Fibroblast of lung (primary cell): ENCODE results near the gene ATP5PD. TPM values are rescaled to one million over a fixed set of nuclear protein-coding genes. Genes with fewer than 3 reads are reported as not detected.
"Not testable (repeated sequence)": the region's sequence is repeated elsewhere in the genome, so short reads cannot be mapped to it uniquely, and the experiment has no call there.

Source experiments
- DNase-seq, 2 donors: peaks; one replicate each; pipeline versions ENCODE4 v3.0.0 to v3.0.0-alpha.2; 2010; ENCODE audit warnings: low read depth in 2 of 2
- H2AFZ ChIP-seq: 2 replicates; pipeline ENCODE4 v1.5.1; 2012; ENCODE audit warnings: low read length, control low read depth, inconsistent platforms
- H3K27ac ChIP-seq: 2 replicates; pipeline ENCODE4 v1.5.1; 2011; ENCODE audit warnings: low read length, control low read depth; ENCODE audit not compliant: insufficient read depth
- H3K27me3 ChIP-seq: 2 replicates; pipeline ENCODE4 v1.5.1; 2011; ENCODE audit warnings: mild to moderate bottlenecking, low read length; ENCODE audit not compliant: control insufficient read depth, insufficient read depth
- H3K36me3 ChIP-seq: 2 replicates; pipeline ENCODE4 v1.5.1; 2011; ENCODE audit warnings: low read length; ENCODE audit not compliant: control insufficient read depth, insufficient read depth
- H3K4me1 ChIP-seq: 2 replicates; pipeline ENCODE4 v1.5.1; 2011; ENCODE audit warnings: low read length; ENCODE audit not compliant: control insufficient read depth, insufficient read depth; ENCODE audit errors: extremely low read depth
- H3K4me2 ChIP-seq: 2 replicates; pipeline ENCODE4 v1.5.1; 2011; ENCODE audit warnings: low read length, control low read depth; ENCODE audit not compliant: insufficient read depth; ENCODE audit errors: extremely low read depth
- H3K4me3 ChIP-seq, 4 experiments: fragments of 200-600 bp in 1 of 4; sonication (generic) in 1 of 4; replicated peaks in 1 of 4; 2 replicates each; pipeline ENCODE4 v1.5.1; 2011 to 2016; ENCODE audit warnings: low read length in 4 of 4, low read depth in 3 of 4, mild to moderate bottlenecking in 3 of 4, control low read depth in 2 of 4, inconsistent platforms in 1 of 4, mixed read lengths in 1 of 4; ENCODE audit not compliant: insufficient read depth in 1 of 4; ENCODE audit errors: control extremely low read depth in 1 of 4
- H3K79me2 ChIP-seq: 2 replicates; pipeline ENCODE4 v1.5.1; 2012; ENCODE audit warnings: mild to moderate bottlenecking, low read length, inconsistent platforms; ENCODE audit not compliant: control insufficient read depth, insufficient read depth
- H3K9ac ChIP-seq: 2 replicates; pipeline ENCODE4 v1.5.1; 2011; ENCODE audit warnings: mild to moderate bottlenecking, low read length, control low read depth; ENCODE audit not compliant: insufficient read depth
- H3K9me3 ChIP-seq: 2 replicates; pipeline ENCODE4 v1.5.1; 2012; ENCODE audit warnings: low read depth, low read length; ENCODE audit not compliant: control insufficient read depth, insufficient read depth
- H4K20me1 ChIP-seq: 2 replicates; pipeline ENCODE4 v1.5.1; 2011; ENCODE audit warnings: low read length; ENCODE audit not compliant: control insufficient read depth, insufficient read depth; ENCODE audit errors: extremely low read depth
- CTCF ChIP-seq, 2 donors: IDR thresholded peaks in 1 of 2; conservative IDR thresholded peaks in 1 of 2; 1 replicate in 1 of 2; 2 replicates in 1 of 2; pipeline ENCODE4 v1.5.1; 2011 to 2012; ENCODE audit warnings: low read length in 2 of 2, control low read depth in 1 of 2, inconsistent platforms in 1 of 2, low read depth in 1 of 2, mild to moderate bottlenecking in 1 of 2
- EZH2 ChIP-seq: IDR thresholded peaks from 2 replicates; pipeline ENCODE4 v1.5.1; 2012; ENCODE audit warnings: low read length, control low read depth, mild to moderate bottlenecking; ENCODE audit errors: missing control alignments
- polyA plus RNA-seq, 2 donors: library from polyadenylated mRNA; depleted of rRNA in 1 of 2; stranded (reverse) in 1 of 2; unstranded in 1 of 2; fragments of >200 nt; gene quantifications; 2 replicates each; pipeline ENCODE4 v1.2.1, GENCODE V29; 2011 to 2012; ENCODE audit warnings: missing spikeins in 1 of 2
- total RNA-seq: library from RNA; depleted of rRNA; stranded (reverse); fragments of >200 nt; gene quantifications from 2 replicates; pipeline ENCODE4 v1.2.1, GENCODE V29; 2014

ATP5PD gene
- total and polyA plus RNA-seq, 2 donors (not counting 1 experiment from before 2014, with no cell fraction given) = 317 to 442 TPM

GRCh38 chr17:75048249-75048878, 1.6 kb upstream of the ATP5PD start:
- Histone ChIP-seq H3K4me3 (peak overlapping the region; percentile 67 to 97 (median 89)), H3K36me3 (peaks cover 3% of the 10 kb centered on the region), H2AFZ (no peak overlapping the region), H4K20me1 (no peaks in the 10 kb centered on the region), H3K9ac (no peak overlapping the region), H3K4me1 (peaks cover 3% of the 10 kb centered on the region), H3K9me3 (no peaks in the 10 kb centered on the region), H3K4me2 (peak overlapping the region; percentile 100), H3K79me2 (peaks cover 19% of the 10 kb centered on the region), H3K27ac (no peak overlapping the region), H3K27me3 (no peaks in the 10 kb centered on the region)
- DNase-seq = peak; percentile 29 to 38
- TF ChIP-seq CTCF (conservative IDR thresholded peaks at IDR 0.05 in 1 of 2, IDR thresholded peaks at IDR 0.05 in 1 of 2; ENCODE audit: low read depth in 1 of 2, low read length in 2 of 2) (no peak), EZH2 (no peak)

GRCh38 chr17:75047398-75048098, 779 bp upstream of the ATP5PD start:
- Histone ChIP-seq H3K79me2 (peaks cover 21% of the 10 kb centered on the region), H4K20me1 (no peaks in the 10 kb centered on the region), H3K27me3 (no peaks in the 10 kb centered on the region), H2AFZ (peak overlapping the region; percentile 70), H3K9ac (peak overlapping the region; percentile 86), H3K4me2 (peak overlapping the region; percentile 100), H3K9me3 (no peaks in the 10 kb centered on the region), H3K4me3 (peak overlapping the region; percentile 67 to 97 (median 89)), H3K27ac (peak overlapping the region; percentile 43), H3K4me1 (peaks cover 3% of the 10 kb centered on the region), H3K36me3 (no peaks in the 10 kb centered on the region)
- no peak for TF ChIP-seq EZH2
- TF ChIP-seq CTCF (conservative IDR thresholded peaks at IDR 0.05 in 1 of 2, IDR thresholded peaks at IDR 0.05 in 1 of 2; ENCODE audit: low read depth in 1 of 2, low read length in 2 of 2) = no peak
- peak in 1 of 2 donors; percentile 8 for DNase-seq

GRCh38 chr17:75045946-75046406, 793 bp downstream of the ATP5PD start:
- not testable (repeated sequence) for H3K27me3 ChIP-seq, H2AFZ ChIP-seq, H3K4me1 ChIP-seq, H3K36me3 ChIP-seq, DNase-seq, H4K20me1 ChIP-seq, H3K9me3 ChIP-seq
- Histone ChIP-seq H3K79me2 (peaks cover 21% of the 10 kb centered on the region), H3K27ac (peak overlapping the region; percentile 94), H3K4me3 (peak overlapping the region; percentile 70 to 97 (median 88)), H3K4me2 (peak overlapping the region; percentile 66), H3K9ac (peak overlapping the region; percentile 86)
